ENCODE measurements around the gene KSR1. TPM values are rescaled to one million over a fixed set of nuclear protein-coding genes. Genes with fewer than 3 reads are reported as not detected.

KSR1 gene
- total and polyA plus RNA-seq, 2 donors (not counting 1 experiment from before 2014, with no cell fraction given) = 5.3 to 10.1 TPM

DNA sequence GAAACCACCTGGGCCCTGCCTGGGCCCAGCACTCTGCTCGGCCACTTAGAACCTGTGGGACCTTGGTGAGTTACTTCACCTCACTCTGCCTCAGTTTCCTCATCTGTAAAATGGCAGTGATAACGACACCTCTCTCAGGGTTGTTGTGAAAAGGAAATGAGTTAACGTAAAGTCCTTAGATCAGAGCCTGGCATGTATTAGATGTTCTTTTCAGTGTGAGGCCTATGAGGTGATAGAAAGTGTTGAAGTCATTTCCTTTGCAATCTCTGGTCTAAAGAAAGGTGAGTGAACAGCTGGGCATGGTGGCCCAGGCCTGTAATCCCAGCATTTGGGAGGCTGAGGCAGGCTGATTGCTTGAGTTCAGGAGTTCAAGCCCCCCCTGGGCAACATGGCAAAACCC lies 123.1 kb downstream of the KSR1 start:
- no peak for DNase-seq (ENCODE audit: low read depth in 2 of 2)
- Histone ChIP-seq H3K36me3 (ENCODE audit: control insufficient read depth, insufficient read depth, low read length) (no peaks in the 10 kb centered on the region), H3K4me2 (ENCODE audit: extremely low read depth, insufficient read depth, low read length) (no peak overlapping the region), H3K4me3 (replicated peaks in 1 of 4; ENCODE audit: control extremely low read depth in 1 of 4, insufficient read depth in 1 of 4, low read depth in 3 of 4, low read length in 4 of 4) (no peak overlapping the region), H3K9me3 (ENCODE audit: control insufficient read depth, insufficient read depth, low read depth, low read length) (no peaks in the 10 kb centered on the region), H3K79me2 (ENCODE audit: control insufficient read depth, insufficient read depth, low read length) (no peaks in the 10 kb centered on the region), H3K27ac (ENCODE audit: insufficient read depth, low read length) (no peak overlapping the region), H3K27me3 (ENCODE audit: control insufficient read depth, insufficient read depth, low read length) (no peaks in the 10 kb centered on the region), H3K4me1 (ENCODE audit: control insufficient read depth, extremely low read depth, insufficient read depth, low read length) (peaks cover 4% of the 10 kb centered on the region), H4K20me1 (ENCODE audit: control insufficient read depth, extremely low read depth, insufficient read depth, low read length) (no peaks in the 10 kb centered on the region), H2AFZ (ENCODE audit: low read length) (no peak overlapping the region), H3K9ac (ENCODE audit: insufficient read depth, low read length) (no peak overlapping the region)
- no peak for TF ChIP-seq EZH2 (IDR thresholded peaks at IDR 0.05; ENCODE audit: low read length, missing control alignments)
- TF ChIP-seq, protein P1, sequence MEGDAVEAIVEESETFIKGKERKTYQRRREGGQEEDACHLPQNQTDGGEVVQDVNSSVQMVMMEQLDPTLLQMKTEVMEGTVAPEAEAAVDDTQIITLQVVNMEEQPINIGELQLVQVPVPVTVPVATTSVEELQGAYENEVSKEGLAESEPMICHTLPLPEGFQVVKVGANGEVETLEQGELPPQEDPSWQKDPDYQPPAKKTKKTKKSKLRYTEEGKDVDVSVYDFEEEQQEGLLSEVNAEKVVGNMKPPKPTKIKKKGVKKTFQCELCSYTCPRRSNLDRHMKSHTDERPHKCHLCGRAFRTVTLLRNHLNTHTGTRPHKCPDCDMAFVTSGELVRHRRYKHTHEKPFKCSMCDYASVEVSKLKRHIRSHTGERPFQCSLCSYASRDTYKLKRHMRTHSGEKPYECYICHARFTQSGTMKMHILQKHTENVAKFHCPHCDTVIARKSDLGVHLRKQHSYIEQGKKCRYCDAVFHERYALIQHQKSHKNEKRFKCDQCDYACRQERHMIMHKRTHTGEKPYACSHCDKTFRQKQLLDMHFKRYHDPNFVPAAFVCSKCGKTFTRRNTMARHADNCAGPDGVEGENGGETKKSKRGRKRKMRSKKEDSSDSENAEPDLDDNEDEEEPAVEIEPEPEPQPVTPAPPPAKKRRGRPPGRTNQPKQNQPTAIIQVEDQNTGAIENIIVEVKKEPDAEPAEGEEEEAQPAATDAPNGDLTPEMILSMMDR (conservative IDR thresholded peaks at IDR 0.05 in 1 of 2, IDR thresholded peaks at IDR 0.05 in 1 of 2; ENCODE audit: low read depth in 1 of 2, low read length in 2 of 2) = no peak

DNA sequence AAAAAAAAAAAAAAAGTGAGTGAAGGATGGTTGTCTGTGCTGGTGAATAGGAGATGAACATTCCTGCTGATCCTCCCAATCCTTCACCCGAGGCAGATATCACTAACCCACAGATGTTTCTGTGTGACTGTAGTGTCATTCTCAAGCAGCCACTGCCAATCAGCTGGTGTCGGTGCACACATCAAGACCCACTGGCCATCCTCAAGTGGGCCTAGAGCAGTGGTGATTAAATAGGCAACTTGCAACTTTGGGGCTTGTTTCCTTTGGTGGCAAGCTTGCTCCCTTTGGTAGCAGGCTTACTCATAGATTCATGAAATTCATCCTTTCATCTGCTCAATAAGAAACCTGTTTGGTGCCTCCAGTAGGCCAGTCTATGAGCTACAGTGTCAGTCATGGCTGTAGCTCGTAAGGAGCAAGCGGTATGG lies 123.7 kb downstream of the KSR1 start:
- no peak overlapping the region for H3K4me3 ChIP-seq (replicated peaks in 1 of 4; ENCODE audit: control extremely low read depth in 1 of 4, insufficient read depth in 1 of 4, low read depth in 3 of 4, low read length in 4 of 4)
- H3K9ac ChIP-seq (ENCODE audit: insufficient read depth, low read length) = no peak overlapping the region
- no peaks in the 10 kb centered on the region for H4K20me1 ChIP-seq (ENCODE audit: control insufficient read depth, extremely low read depth, insufficient read depth, low read length)
- DNase-seq (ENCODE audit: low read depth in 2 of 2) = no peak
- peaks cover 4% of the 10 kb centered on the region for H3K4me1 ChIP-seq (ENCODE audit: control insufficient read depth, extremely low read depth, insufficient read depth, low read length)
- H3K4me2 ChIP-seq (ENCODE audit: extremely low read depth, insufficient read depth, low read length) = no peak overlapping the region
- no peaks in the 10 kb centered on the region for H3K27me3 ChIP-seq (ENCODE audit: control insufficient read depth, insufficient read depth, low read length)
- H3K27ac ChIP-seq (ENCODE audit: insufficient read depth, low read length) = no peak overlapping the region
- no peaks in the 10 kb centered on the region for H3K36me3 ChIP-seq (ENCODE audit: control insufficient read depth, insufficient read depth, low read length)
- H3K79me2 ChIP-seq (ENCODE audit: control insufficient read depth, insufficient read depth, low read length) = no peaks in the 10 kb centered on the region
- no peaks in the 10 kb centered on the region for H3K9me3 ChIP-seq (ENCODE audit: control insufficient read depth, insufficient read depth, low read depth, low read length)
- no peak overlapping the region for H2AFZ ChIP-seq (ENCODE audit: low read length)
- TF ChIP-seq, protein P1 (conservative IDR thresholded peaks at IDR 0.05 in 1 of 2, IDR thresholded peaks at IDR 0.05 in 1 of 2; ENCODE audit: low read depth in 1 of 2, low read length in 2 of 2) = no peak
- no peak for TF ChIP-seq EZH2 (IDR thresholded peaks at IDR 0.05; ENCODE audit: low read length, missing control alignments)

DNA sequence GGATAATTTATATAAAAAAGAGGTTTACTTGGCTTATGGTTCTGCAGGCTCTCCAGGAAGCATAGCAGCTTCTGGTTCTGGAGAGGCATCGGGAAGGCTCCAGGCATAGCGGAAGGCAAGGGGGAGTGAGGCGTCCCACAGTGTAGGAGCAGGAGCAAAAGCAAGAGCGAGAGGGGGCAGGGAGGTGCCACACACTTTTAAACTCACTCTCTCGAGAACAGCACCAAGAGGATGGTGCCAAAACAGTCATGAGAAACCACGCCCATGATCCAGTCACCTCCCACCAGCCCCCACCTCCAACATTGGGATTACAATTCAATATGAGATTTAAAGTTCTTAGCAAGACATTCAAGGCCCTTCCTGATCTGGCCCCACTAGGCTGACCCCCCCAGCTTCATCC lies 124.8 kb downstream of the KSR1 start:
- no peak for TF ChIP-seq EZH2 (IDR thresholded peaks at IDR 0.05; ENCODE audit: low read length, missing control alignments)
- TF ChIP-seq, protein P1 (conservative IDR thresholded peaks at IDR 0.05 in 1 of 2, IDR thresholded peaks at IDR 0.05 in 1 of 2; ENCODE audit: low read depth in 1 of 2, low read length in 2 of 2) = no peak
- Histone ChIP-seq H3K9ac (ENCODE audit: insufficient read depth, low read length) (no peak overlapping the region), H2AFZ (ENCODE audit: low read length) (no peak overlapping the region), H3K4me1 (ENCODE audit: control insufficient read depth, extremely low read depth, insufficient read depth, low read length) (peaks cover 4% of the 10 kb centered on the region), H4K20me1 (ENCODE audit: control insufficient read depth, extremely low read depth, insufficient read depth, low read length) (no peaks in the 10 kb centered on the region), H3K36me3 (ENCODE audit: control insufficient read depth, insufficient read depth, low read length) (no peaks in the 10 kb centered on the region), H3K4me2 (ENCODE audit: extremely low read depth, insufficient read depth, low read length) (no peak overlapping the region), H3K27me3 (ENCODE audit: control insufficient read depth, insufficient read depth, low read length) (no peaks in the 10 kb centered on the region), H3K9me3 (ENCODE audit: control insufficient read depth, insufficient read depth, low read depth, low read length) (no peaks in the 10 kb centered on the region), H3K27ac (ENCODE audit: insufficient read depth, low read length) (no peak overlapping the region), H3K4me3 (replicated peaks in 1 of 4; ENCODE audit: control extremely low read depth in 1 of 4, insufficient read depth in 1 of 4, low read depth in 3 of 4, low read length in 4 of 4) (no peak overlapping the region), H3K79me2 (ENCODE audit: control insufficient read depth, insufficient read depth, low read length) (no peaks in the 10 kb centered on the region)
- no peak for DNase-seq (ENCODE audit: low read depth in 2 of 2)
